ENCODE results near the gene MACROH2A1. TPM values are rescaled to one million over a fixed set of nuclear protein-coding genes. Genes with fewer than 3 reads are reported as not detected.

MACROH2A1 gene
- total and polyA plus RNA-seq, 9 of the 15 experiments (the other 6 are each of a cell fraction or from before 2014, with no cell fraction given): 44.9 to 289 (median 193) TPM

DNA sequence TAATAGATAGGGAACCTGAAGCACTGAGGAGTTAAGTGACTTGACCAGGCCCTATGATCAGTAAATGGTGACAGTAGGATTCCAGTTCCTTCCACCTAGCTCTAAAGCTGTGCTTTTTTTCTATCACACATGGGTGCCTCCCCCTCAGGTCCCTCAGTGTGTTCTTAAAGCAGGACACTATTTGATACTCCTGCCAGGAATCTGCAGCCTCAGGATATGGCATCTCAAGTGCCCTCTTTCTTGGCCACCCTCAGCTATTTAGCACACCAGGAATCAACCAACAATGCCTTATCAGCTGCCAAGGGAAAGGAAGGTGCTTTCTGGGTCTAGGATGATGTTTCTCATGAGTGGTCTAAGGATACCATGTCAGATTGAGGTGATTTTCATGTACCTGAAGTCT lies 49.1 kb downstream of the MACROH2A1 start:
- Histone ChIP-seq H3K79me2 (ENCODE audit: control insufficient read depth, insufficient read depth, low read length) (no peaks in the 10 kb centered on the region), H3K9me3 (replicated peaks; ENCODE audit: control insufficient read depth, insufficient read depth, low read depth, low read length) (no peaks in the 10 kb centered on the region), H4K20me1 (replicated peaks; ENCODE audit: control insufficient read depth, insufficient read depth, low read length) (no peaks in the 10 kb centered on the region), H3K9ac (ENCODE audit: insufficient read depth in 1 of 2, low read depth in 2 of 2, low read length in 2 of 2) (no peak overlapping the region), H3K9me1 (ENCODE audit: control insufficient read depth, insufficient read depth, low read length) (no peaks in the 10 kb centered on the region), H3K27me3 (ENCODE audit: control insufficient read depth in 2 of 2, insufficient read depth in 2 of 2, low read length in 2 of 2) (no peaks in the 10 kb centered on the region), H2AFZ (ENCODE audit: low read depth, low read length) (no peak overlapping the region), H3K4me1 (replicated peaks in 1 of 2; ENCODE audit: control insufficient read depth in 2 of 2, insufficient read depth in 2 of 2, low read length in 2 of 2) (no peaks in the 10 kb centered on the region), H3K36me3 (ENCODE audit: control insufficient read depth, insufficient read depth, low read length) (peaks cover 83% of the 10 kb centered on the region; the same call in 2 of the 3 replicates), H3K27ac (ENCODE audit: extremely low read depth, low read depth, low read length) (no peak overlapping the region), H3K4me2 (ENCODE audit: insufficient read depth, low read length) (no peak overlapping the region), H3K4me3 (no peak overlapping the region)
- in situ Hi-C loops (cut with MboI): no loop called here
- ATAC-seq: no peak
- no TSS peak for BruUV-seq (replicated peaks)
- no peak for FAIRE-seq
- TF ChIP-seq, protein P1, sequence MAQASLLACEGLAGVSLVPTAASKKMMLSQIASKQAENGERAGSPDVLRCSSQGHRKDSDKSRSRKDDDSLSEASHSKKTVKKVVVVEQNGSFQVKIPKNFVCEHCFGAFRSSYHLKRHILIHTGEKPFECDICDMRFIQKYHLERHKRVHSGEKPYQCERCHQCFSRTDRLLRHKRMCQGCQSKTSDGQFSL (CRISPR knock-in tag; IDR thresholded peaks at IDR 0.05): no peak
- TF ChIP-seq, protein P1 (tag; IDR thresholded peaks at IDR 0.05): no peak
- TF ChIP-seq CBX2 (IDR thresholded peaks at IDR 0.05; ENCODE audit: insufficient read depth, low read length, poor library complexity, severe bottlenecking) (no peak), ZNF586 (CRISPR knock-in tag; conservative IDR thresholded peaks at IDR 0.05) (no peak), ZNF140 (CRISPR knock-in tag; IDR thresholded peaks at IDR 0.05) (no peak), CREB1 (IDR thresholded peaks at IDR 0.05) (no peak), CREB1 (CRISPR knock-in tag; IDR thresholded peaks at IDR 0.05) (no peak), TRIM24 (IDR thresholded peaks at IDR 0.05) (no peak)
- DNase-seq (ENCODE audit: extremely low read depth in 1 of 4, low spot score in 3 of 4): no peak
- CTCF ChIA-PET (ENCODE audit: low intra/inter-chr PET ratio): no interaction called here
- POLR2A ChIA-PET: interaction anchor here (0.9 to 2.6 kb wide), 3 partner anchors 9 to 12 kb away, joined by 3 to 8 read pairs (median 4); no protein-coding TSS in a partner anchor
- intact Hi-C loops (cut with micrococcal nuclease): loop anchor here (5.0 kb wide), 1 partner anchor 77 kb away; no protein-coding TSS in a partner anchor

Data from K562 (cell line).